Measurements from ENCODE around the gene PPP6R3.
"Not testable (repeated sequence)": the region's sequence is repeated elsewhere in the genome, so short reads cannot be mapped to it uniquely, and the experiment has no call there.

Gene PPP6R3

GRCh38 chr11:68460741-68461574 is at the start of gene PPP6R3:
TSS of gene PPP6R3 (plus strand) at chr11:68460752. CDS start at chr11:68537665, 76,913 bp downstream.
- peak; percentile 41 for DNase-seq (ENCODE audit: low spot score)

DNA sequence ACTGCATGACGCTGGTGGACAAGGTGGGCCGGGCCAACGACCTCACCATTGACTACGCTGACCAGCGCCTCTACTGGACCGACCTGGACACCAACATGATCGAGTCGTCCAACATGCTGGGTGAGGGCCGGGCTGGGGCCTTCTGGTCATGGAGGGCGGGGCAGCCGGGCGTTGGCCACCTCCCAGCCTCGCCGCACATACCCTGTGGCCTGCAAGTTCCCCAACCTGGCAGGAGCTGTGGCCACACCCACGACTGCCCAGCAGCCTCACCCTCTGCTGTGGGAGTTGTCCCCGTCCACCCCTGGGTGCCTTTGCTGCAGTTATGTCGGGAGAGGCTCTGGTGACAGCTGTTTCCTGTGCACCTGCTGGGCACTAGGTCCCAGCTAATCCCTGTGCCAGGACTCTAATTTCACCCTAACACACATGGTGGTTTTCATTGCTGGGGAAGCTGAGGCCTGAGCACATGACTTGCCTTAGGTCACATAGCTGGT is 49.0 kb upstream of the PPP6R3 start:
- no peak for DNase-seq (ENCODE audit: low spot score)

DNA sequence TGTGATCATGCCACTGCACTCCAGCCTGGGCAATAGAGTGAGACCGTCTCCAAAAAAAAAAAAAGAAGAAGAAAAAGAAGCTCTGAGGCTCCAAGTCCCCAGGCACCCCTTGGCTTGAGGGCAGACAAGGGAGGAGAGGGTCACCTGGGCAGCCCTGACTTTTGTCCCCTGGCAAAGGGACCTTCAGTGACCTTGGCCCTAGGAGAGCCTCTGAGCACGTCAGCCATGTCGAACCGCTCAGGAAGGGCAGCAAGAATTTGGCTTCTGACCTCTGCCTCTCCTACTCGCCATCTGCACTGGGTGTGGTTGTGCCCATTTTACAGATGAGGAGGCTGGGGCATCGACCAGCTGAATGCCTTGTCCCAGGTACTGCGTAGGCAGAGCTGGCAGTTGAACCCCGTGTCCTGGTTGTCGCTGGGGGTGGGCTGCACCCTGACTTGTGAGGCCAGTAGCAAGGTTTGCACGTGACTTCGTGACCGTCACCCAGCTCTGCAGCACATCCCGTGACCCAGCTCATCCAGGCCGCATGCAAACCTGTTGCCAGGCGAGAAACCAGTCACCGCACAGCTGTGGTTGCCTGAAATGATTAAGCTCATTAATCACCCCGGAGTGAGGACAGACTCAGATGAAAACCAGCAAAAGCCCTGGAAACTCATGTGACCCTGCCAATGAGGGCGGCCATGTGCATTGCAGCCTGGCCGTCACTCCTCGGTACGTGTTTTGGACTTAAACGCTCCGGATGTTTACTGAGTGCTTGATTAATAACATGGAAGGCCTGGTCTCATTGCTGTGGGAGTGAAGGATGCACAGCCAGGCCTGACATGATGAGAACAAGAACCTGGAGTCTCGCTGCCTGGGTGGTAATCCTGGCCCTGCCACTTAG is 47.7 kb upstream of the PPP6R3 start:
- no peak for DNase-seq (ENCODE audit: low spot score)

DNA sequence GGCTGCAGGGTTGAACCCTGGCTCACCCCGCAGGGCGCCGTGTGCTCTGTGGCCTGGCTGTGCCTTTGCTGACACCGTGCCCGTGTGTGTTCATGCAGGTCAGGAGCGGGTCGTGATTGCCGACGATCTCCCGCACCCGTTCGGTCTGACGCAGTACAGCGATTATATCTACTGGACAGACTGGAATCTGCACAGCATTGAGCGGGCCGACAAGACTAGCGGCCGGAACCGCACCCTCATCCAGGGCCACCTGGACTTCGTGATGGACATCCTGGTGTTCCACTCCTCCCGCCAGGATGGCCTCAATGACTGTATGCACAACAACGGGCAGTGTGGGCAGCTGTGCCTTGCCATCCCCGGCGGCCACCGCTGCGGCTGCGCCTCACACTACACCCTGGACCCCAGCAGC is 47.0 kb upstream of the PPP6R3 start:
- no peak for DNase-seq (ENCODE audit: low spot score)

- DNase-seq (ENCODE audit: low spot score) = no peak
Measured at GRCh38 chr11:68414496-68415221, 45.9 kb upstream of the PPP6R3 start.

GRCh38 chr11:68416070-68416578 is 44.4 kb upstream of the PPP6R3 start:
- DNase-seq (ENCODE audit: low spot score) = no peak

DNA sequence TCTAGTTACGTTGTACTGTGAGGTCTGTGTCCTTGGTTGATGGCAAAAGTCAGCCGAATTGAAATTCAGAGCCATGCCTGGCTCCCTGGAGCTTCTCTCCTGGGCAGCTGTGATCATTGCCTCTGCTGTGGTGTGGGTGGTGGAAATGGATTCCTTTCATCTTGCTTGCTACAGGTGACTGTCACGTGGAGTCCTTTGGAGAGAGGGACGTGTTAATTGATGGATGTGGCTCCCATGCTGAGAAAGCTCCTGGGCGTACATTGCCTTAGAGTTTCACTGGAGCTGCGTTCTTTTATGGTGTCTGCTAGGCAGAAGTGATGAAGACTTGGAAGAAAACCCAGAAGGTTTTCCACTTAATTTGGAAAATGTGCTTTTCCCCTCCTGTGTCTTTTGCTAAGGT is 41.9 kb upstream of the PPP6R3 start:
- no peak for DNase-seq (ENCODE audit: low spot score)

- DNase-seq (ENCODE audit: low spot score) = no peak
Measured at GRCh38 chr11:68420171-68420570, 40.4 kb upstream of the PPP6R3 start.

GRCh38 chr11:68423481-68423880 is 37.1 kb upstream of the PPP6R3 start:
- no peak for DNase-seq (ENCODE audit: low spot score)

GRCh38 chr11:68424101-68424632 is 36.4 kb upstream of the PPP6R3 start:
- DNase-seq (ENCODE audit: low spot score) = no peak

DNA sequence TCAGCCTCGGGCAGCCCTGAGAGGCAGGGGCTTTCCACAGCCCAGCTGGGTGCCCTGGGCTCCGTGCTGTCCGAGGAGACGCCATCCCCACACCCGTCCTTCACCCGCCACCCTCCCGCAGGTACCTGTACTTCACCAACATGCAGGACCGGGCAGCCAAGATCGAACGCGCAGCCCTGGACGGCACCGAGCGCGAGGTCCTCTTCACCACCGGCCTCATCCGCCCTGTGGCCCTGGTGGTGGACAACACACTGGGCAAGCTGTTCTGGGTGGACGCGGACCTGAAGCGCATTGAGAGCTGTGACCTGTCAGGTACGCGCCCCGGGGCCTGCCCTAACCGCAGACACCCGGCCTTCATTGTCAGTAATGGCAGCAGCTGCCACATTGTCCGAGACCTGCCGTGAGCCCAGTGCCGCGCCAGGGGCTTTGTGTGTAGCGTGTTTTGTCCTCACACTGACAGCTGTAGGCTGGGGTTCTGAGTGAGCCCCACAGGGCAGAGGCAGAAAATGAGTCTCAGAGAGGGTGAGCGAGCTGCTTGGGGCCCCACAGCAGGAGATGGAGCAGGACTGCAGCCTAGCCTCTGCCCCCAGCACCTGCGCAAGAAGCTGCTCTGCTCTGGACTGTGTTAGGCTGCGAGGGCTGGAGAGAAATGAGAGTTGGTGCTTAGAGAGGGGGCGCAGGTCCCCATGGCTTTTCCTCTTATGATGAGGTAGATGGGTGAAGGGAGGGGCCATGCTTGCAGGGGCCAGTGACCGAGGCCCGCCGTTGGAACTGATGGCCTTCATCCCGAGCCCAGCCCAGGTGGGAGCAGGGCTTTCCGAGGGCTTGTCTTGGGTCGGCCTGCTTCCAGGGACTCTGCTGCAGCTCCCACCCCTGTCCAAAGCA is 35.3 kb upstream of the PPP6R3 start:
- DNase-seq (ENCODE audit: low spot score) = no peak

GRCh38 chr11:68425866-68426380 is 34.6 kb upstream of the PPP6R3 start:
- DNase-seq (ENCODE audit: low spot score) = no peak

GRCh38 chr11:68429661-68430060 is 30.9 kb upstream of the PPP6R3 start:
- DNase-seq (ENCODE audit: low spot score) = no peak

DNA sequence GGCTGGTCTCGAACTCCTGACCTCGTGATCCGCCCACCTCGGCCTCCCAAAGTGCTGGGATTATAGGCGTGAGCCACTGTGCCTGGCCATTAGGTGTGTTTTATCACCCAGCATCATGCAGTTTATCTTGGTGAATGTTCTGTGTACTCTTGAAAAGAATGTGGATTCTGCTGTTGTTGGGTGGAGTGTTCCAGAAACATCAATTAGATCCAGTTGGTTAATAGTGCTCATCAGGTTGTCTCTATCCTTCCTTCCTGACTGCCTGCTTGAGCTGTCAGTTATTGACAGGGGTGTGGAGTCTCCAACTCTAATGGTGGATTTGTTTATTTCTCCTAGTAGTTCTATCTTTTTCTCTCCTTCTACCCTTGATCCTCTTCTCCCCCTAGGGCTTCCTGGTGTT is 30.2 kb upstream of the PPP6R3 start:
- DNase-seq (ENCODE audit: low spot score) = no peak

DNA sequence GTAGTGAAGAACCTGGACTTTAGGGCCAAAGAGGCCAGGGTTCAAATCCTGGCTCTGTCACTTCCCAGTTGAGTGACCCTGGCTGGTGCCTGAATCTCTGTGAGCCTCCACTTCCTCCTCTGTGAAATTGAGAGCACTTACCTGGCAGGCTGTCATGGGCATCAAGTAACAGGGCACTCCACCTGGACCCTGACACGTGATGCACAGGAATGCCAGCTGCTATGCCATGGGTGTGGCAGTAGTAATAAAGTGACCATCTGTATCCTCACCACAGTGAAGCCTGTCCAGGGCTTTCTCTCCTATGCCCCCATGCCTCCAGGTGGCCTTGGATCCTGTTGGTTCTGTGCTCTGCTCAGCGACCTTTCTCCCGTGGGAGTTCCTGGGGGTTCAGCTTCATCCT is 29.8 kb upstream of the PPP6R3 start:
- no peak for DNase-seq (ENCODE audit: low spot score)

DNA sequence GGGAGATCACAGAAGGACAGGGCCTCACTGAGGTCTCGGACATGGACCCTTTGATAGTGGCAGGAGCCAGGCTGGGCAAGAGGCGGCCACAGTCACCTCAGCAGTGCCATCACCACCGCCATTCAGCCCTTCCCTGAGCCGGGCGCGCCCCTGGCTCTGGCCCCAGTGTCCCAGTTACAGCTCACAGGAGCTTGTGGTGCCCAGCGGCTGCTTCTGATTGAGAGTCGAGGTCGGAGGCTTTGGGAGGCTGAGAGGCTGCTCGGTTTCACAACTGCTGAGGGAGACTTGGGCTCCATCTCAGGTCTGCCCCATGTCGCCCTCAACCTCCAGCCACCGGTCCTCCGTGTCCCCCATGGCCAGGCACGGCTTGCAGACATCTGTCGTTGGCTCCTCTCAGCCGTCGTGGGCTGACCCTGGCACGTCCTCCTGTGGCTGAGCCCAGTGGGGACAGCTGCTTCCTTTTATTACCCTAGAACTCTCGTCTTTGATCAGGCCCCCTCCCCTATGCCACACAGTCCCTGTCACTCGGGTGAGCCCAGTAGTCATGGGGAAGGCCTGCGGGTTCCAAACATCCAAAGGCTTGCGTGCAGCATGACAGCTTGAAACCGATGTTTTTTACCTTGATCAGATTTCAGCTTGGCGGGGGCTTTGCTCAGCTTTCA is 28.4 kb upstream of the PPP6R3 start:
- DNase-seq (ENCODE audit: low spot score) = no peak

DNA sequence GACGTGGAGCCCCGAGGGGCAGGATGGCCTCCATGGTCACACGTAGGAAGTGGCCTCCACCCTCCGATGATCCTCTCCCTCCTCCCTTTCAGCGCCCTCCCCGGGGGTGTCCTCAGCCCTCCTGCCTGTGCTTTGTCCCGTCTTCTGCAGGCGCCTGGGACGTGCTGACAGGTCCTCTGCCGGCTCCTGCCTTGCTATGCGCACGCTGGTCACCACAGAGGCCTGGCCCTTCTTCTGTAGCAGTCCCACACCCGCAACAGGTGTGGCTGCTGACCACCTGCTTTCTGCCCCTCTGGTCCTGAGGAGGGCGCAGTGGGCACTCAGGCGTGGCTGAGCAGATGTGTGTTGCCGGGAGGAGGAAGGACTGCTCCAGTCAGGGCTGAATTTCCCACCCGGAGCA is 27.7 kb upstream of the PPP6R3 start:
- no peak for DNase-seq (ENCODE audit: low spot score)

- DNase-seq (ENCODE audit: low spot score) = no peak
Measured at GRCh38 chr11:68433541-68433940, 27.0 kb upstream of the PPP6R3 start.

DNA sequence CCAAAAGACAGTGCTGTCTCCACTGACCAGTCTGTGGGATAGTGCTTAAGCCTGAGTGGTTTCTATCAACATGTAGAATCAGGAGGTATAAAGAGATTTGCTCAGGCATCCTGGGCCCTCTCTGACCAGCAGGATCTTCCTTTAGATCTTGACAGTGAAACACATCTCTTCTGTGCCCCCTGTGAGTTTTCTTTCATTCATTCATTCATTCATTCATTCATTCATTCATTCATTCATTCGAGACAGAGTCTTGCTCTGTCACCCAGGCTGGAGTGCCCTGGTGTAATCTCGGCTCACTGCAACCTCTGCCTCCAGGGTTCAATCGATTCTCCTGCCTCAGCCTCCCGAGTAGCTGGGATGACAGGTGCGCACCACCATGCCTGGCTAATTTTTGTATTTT is 26.4 kb upstream of the PPP6R3 start:
- DNase-seq (ENCODE audit: low spot score) = not testable (repeated sequence)
